Kasumi-1 (cell line): Measurements from ENCODE around the gene TAS2R31.

Experiments used
- DNase-seq, 2 experiments: peaks; one replicate each; lab custom pipeline; 2025; lab: John Stamatoyannopoulos, UW

TAS2R31 gene

GRCh38 chr12:10998204-10998603 lies 33.0 kb downstream of the TAS2R31 start, which contains the start of gene TAS2R20:
Gene TAS2R20, minus strand, starts transcription at chr12:10998304. Its CDS starts 429 bp downstream, at chr12:10997875.
- DNase-seq = no peak

GRCh38 chr12:10994307-10994706 lies 36.9 kb downstream of the TAS2R31 start:
- no peak for DNase-seq

GRCh38 chr12:10989107-10989506 lies 42.1 kb downstream of the TAS2R31 start:
- no peak for DNase-seq

GRCh38 chr12:10986812-10987211 lies 44.4 kb downstream of the TAS2R31 start, which contains the start of gene TAS2R50:
Gene TAS2R50, minus strand, starts transcription at chr12:10986912. Its CDS starts 52 bp downstream, at chr12:10986860.
- DNase-seq = no peak

GRCh38 chr12:10982244-10982643 lies 49.0 kb downstream of the TAS2R31 start:
- no peak for DNase-seq
